GM23248 (cell line): Measurements from ENCODE around the gene CACHD1.

Experiments used
- EZH2 ChIP-seq: fragments of 200-600 bp; sonication (generic); IDR thresholded peaks from 2 replicates; pipeline ENCODE4 v1.6.1; 2018; ENCODE audit warnings: antibody characterized with exemption, mild to moderate bottlenecking; ENCODE audit not compliant: insufficient read depth, poor library complexity, severe bottlenecking
- EZH2phosphoT487 ChIP-seq: fragments of 200-600 bp; sonication (generic); IDR thresholded peaks from 2 replicates; pipeline ENCODE4 v1.6.1; 2018; ENCODE audit warnings: antibody characterized with exemption, moderate library complexity, mild to moderate bottlenecking, low read depth; ENCODE audit not compliant: insufficient read depth

- no peak for TF ChIP-seq EZH2
- no peak for TF ChIP-seq EZH2phosphoT487
Observed at GRCh38 chr1:64632936-64633335, 163.0 kb downstream of the CACHD1 start.
